Parathyroid adenoma (tissue), 2 donors: ENCODE data around the gene DYSF.

ENCODE experiments used
- H2AFZ ChIP-seq: fragments of 300-600 bp; sonication (generic); one replicate; pipeline ENCODE4 v1.7.0; 2017; ENCODE audit warnings: antibody characterized with exemption, mild to moderate bottlenecking
- H3K27ac ChIP-seq: fragments of 300-600 bp; sonication (generic); one replicate; pipeline ENCODE4 v1.7.0; 2017
- H3K27me3 ChIP-seq: fragments of 300-600 bp; sonication (generic); one replicate; pipeline ENCODE4 v1.7.0; 2017; ENCODE audit warnings: low read length; ENCODE audit not compliant: control insufficient read depth, insufficient read depth
- H3K36me3 ChIP-seq: fragments of 300-600 bp; sonication (generic); one replicate; pipeline ENCODE4 v1.7.0; 2017; ENCODE audit warnings: low read length; ENCODE audit not compliant: control insufficient read depth, insufficient read depth
- H3K4me1 ChIP-seq: fragments of 300-600 bp; sonication (generic); one replicate; pipeline ENCODE4 v1.7.0; 2017; ENCODE audit warnings: control low read depth
- H3K4me2 ChIP-seq: fragments of 300-600 bp; sonication (generic); one replicate; pipeline ENCODE4 v1.7.0; 2017; ENCODE audit warnings: low read length
- H3K4me3 ChIP-seq: fragments of 300-600 bp; sonication (generic); one replicate; pipeline ENCODE4 v1.7.0; 2017; ENCODE audit warnings: low read depth, low read length
- H3K79me2 ChIP-seq: fragments of 300-600 bp; sonication (generic); one replicate; pipeline ENCODE4 v1.7.0; 2017; ENCODE audit warnings: control low read depth
- H3K9ac ChIP-seq: fragments of 300-600 bp; sonication (generic); one replicate; pipeline ENCODE4 v1.7.0; 2017; ENCODE audit warnings: mild to moderate bottlenecking
- H3K9me3 ChIP-seq: fragments of 300-600 bp; sonication (generic); one replicate; pipeline ENCODE4 v1.7.0; 2017; ENCODE audit warnings: low read length; ENCODE audit not compliant: control insufficient read depth
- TF ChIP-seq, protein P1 (sequence below): fragments of 300-600 bp; sonication (generic); IDR thresholded peaks from one replicate; pipeline ENCODE4 v1.7.0; 2017; ENCODE audit warnings: antibody characterized with exemption, mild to moderate bottlenecking
- donor health status: primary hyperparathyroidism.

DYSF gene

DNA sequence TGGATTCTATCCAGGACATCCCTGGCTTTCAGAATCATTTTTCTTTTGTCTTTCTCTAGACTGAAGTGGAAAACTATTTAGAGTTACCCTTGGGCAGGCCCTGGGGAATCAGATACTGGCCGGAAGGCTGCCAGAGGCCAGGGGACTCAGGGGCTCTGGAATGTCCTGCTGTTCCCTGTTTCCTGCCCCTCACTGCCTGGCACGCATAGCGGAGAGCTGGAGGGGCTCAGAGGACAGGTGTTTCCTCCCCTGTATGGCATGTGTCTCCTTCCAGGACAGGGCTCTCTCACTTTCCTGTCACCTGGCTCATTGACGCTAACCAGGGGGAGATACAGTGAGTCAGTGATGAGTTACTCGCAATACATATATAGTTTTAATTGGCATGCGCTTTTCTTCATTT lies 38.8 kb downstream of the DYSF start:
- Histone ChIP-seq H3K4me2 (no peak overlapping the region), H3K27me3 (no peaks in the 10 kb centered on the region), H3K9me3 (no peaks in the 10 kb centered on the region), H3K79me2 (no peaks in the 10 kb centered on the region), H3K4me3 (no peak overlapping the region), H3K9ac (no peak overlapping the region), H3K27ac (no peak overlapping the region), H2AFZ (no peak overlapping the region), H3K4me1 (no peaks in the 10 kb centered on the region), H3K36me3 (no peaks in the 10 kb centered on the region)
- TF ChIP-seq, protein P1, sequence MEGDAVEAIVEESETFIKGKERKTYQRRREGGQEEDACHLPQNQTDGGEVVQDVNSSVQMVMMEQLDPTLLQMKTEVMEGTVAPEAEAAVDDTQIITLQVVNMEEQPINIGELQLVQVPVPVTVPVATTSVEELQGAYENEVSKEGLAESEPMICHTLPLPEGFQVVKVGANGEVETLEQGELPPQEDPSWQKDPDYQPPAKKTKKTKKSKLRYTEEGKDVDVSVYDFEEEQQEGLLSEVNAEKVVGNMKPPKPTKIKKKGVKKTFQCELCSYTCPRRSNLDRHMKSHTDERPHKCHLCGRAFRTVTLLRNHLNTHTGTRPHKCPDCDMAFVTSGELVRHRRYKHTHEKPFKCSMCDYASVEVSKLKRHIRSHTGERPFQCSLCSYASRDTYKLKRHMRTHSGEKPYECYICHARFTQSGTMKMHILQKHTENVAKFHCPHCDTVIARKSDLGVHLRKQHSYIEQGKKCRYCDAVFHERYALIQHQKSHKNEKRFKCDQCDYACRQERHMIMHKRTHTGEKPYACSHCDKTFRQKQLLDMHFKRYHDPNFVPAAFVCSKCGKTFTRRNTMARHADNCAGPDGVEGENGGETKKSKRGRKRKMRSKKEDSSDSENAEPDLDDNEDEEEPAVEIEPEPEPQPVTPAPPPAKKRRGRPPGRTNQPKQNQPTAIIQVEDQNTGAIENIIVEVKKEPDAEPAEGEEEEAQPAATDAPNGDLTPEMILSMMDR, result no peak

DNA sequence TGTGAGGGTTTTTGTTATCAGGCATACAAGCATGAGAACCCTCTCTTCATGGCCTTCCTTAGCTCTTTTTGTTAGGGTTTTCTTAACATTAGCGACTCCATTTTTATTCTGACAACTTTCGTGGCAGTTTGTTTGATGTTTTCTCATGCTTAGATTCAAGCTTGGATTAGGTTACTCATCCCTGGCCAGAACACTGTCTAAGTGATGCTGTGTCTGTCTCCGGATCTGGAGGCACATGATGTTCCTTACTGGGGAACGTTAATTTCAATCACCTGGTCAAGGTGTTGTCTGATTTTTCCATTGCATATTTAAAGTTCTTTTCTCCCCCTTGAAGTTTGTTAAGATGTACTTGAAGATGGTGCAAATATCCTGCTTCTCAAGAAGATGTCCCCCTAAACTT lies 40.7 kb downstream of the DYSF start:
- Histone ChIP-seq H3K27me3 (no peaks in the 10 kb centered on the region), H3K79me2 (no peaks in the 10 kb centered on the region), H3K9me3 (no peaks in the 10 kb centered on the region), H3K9ac (no peak overlapping the region), H2AFZ (no peak overlapping the region), H3K36me3 (no peaks in the 10 kb centered on the region), H3K4me3 (no peak overlapping the region), H3K4me1 (no peaks in the 10 kb centered on the region), H3K27ac (no peak overlapping the region), H3K4me2 (no peak overlapping the region)
- TF ChIP-seq, protein P1, result no peak

DNA sequence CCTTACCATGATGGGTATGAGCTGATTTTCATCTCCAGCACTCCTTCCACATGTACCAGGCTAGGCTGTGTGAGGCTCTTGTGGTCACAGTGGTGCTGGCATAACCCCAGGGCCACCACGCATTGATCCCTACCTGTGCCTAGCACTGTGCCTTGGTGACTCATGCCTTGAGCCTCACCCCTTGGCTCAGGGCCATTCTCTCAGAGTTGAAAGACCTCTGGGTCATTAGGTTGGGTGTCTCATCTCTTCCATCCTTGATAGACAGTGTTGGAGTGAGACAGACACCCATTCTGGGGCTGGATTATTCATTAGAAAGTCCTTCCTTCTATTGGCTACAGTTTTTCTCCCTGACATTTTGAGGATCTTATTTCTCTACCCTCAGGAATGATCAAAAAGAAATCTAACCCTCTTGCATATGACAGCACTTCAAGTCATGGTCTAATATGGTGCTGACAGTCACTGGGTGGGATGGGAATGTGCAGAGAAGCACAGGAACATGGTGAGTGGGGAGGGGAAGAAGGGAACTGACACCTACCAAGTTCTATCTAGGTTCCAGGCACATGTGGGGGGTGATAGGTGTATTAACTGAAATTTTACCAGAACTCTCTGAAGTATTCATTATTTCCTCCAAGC lies 41.3 kb downstream of the DYSF start:
- Histone ChIP-seq H3K9me3 (no peaks in the 10 kb centered on the region), H3K27me3 (no peaks in the 10 kb centered on the region), H2AFZ (no peak overlapping the region), H3K4me3 (no peak overlapping the region), H3K4me2 (no peak overlapping the region), H3K4me1 (no peaks in the 10 kb centered on the region), H3K27ac (no peak overlapping the region), H3K36me3 (no peaks in the 10 kb centered on the region), H3K79me2 (no peaks in the 10 kb centered on the region), H3K9ac (no peak overlapping the region)
- TF ChIP-seq, protein P1, result no peak

DNA sequence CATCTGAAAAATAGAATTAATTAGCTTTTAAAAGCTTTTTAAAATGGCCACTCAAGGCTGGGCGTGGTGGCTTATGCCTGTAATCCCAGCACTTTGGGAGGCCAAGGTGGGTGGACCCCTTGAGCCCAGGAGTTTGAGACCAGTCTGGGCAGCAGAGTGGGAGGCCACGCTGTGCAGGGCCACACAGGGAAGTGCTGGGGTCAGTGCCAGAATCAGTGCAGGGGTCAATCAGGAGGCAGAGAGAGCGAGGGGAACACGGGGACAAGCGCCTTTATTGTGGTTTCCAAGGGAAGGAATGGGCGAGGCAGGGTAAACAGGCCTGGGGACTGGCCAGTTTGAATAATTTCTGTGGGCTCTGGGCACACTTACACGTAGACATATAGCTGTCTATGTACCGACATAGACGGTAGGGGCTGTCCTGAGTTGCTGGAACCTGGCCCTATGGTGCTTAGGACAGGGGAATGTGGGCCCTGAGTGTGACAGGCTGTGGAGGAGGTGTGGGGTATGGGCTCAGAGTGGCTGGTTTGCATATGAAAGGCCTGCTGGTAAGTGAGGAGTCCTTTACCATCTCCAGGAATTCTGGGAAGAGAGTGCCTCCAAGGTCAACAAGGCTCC lies 42.9 kb downstream of the DYSF start:
- Histone ChIP-seq H3K4me2 (no peak overlapping the region), H3K4me3 (no peak overlapping the region), H2AFZ (no peak overlapping the region), H3K27ac (no peak overlapping the region), H3K36me3 (no peaks in the 10 kb centered on the region), H3K9me3 (no peaks in the 10 kb centered on the region), H3K9ac (no peak overlapping the region), H3K27me3 (no peaks in the 10 kb centered on the region), H3K4me1 (no peaks in the 10 kb centered on the region), H3K79me2 (no peaks in the 10 kb centered on the region)
- TF ChIP-seq, protein P1, result no peak

DNA sequence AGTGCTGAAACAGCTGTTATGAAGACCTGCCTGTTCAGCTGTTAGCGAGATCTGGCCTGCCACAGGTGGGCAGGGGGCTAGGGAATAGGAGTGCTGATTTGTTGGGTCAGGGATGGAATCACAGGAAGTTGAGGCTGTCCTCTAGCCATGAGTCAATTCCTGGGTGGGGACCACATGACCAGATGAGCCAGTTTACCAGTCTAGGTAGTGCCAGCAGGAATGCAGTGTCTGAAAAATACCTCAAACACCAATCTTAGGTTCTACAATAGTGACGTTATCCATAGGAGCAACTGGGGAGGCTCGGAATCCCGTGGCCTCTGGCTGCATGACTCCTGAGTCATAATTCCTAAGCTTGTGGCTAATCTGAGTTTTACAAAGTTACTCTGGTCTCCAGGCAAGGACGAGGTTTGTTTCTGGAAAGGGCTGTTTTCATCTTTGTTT lies 44.9 kb downstream of the DYSF start:
- Histone ChIP-seq H2AFZ (no peak overlapping the region), H3K4me2 (no peak overlapping the region), H3K9me3 (no peaks in the 10 kb centered on the region), H3K9ac (no peak overlapping the region), H3K4me3 (no peak overlapping the region), H3K79me2 (no peaks in the 10 kb centered on the region), H3K27me3 (no peaks in the 10 kb centered on the region), H3K4me1 (no peaks in the 10 kb centered on the region), H3K36me3 (no peaks in the 10 kb centered on the region), H3K27ac (no peak overlapping the region)
- TF ChIP-seq, protein P1, result no peak
